GM19324 (cell line): ENCODE measurements around the gene OGDH.
"Not testable (repeated sequence)": the region's sequence is repeated elsewhere in the genome, so short reads cannot be mapped to it uniquely, and the experiment has no call there.

Source experiments
- ATAC-seq: cut with Tn5 transposase; IDR thresholded peaks from one replicate; pipeline ENCODE4 v1.9.1; 2021; ENCODE audit warnings: mild to moderate bottlenecking, moderate library complexity; ENCODE audit not compliant: unreplicated experiment, low FRiP score

The OGDH gene

GRCh38 chr7:44698046-44698580 is 91.7 kb downstream of the OGDH start:
- no peak for ATAC-seq

- not testable (repeated sequence) for ATAC-seq
Observed at GRCh38 chr7:44699598-44699997, 93.2 kb downstream of the OGDH start.

GRCh38 chr7:44700322-44700721 is 93.9 kb downstream of the OGDH start:
- no peak for ATAC-seq

GRCh38 chr7:44703391-44703790 is 97.0 kb downstream of the OGDH start:
- not testable (repeated sequence) for ATAC-seq

GRCh38 chr7:44703921-44704320 is 97.5 kb downstream of the OGDH start:
- ATAC-seq = no peak

GRCh38 chr7:44705434-44705833 is 99.0 kb downstream of the OGDH start:
- ATAC-seq = no peak

GRCh38 chr7:44706788-44707557 is 100.5 kb downstream of the OGDH start:
- ATAC-seq = no peak

GRCh38 chr7:44707558-44708230 is 101.3 kb downstream of the OGDH start:
- no peak for ATAC-seq

- ATAC-seq = no peak
Observed at GRCh38 chr7:44709011-44709915, 102.8 kb downstream of the OGDH start.

GRCh38 chr7:44709945-44710596 is 103.6 kb downstream of the OGDH start:
- no peak for ATAC-seq

GRCh38 chr7:44711528-44711927 is 105.1 kb downstream of the OGDH start:
- ATAC-seq = no peak

- no peak for ATAC-seq
Observed at GRCh38 chr7:44712012-44712411, 105.6 kb downstream of the OGDH start.

- no peak for ATAC-seq
Observed at GRCh38 chr7:44713141-44713540, 106.7 kb downstream of the OGDH start.

GRCh38 chr7:44713680-44714335 is 107.4 kb downstream of the OGDH start:
- no peak for ATAC-seq

GRCh38 chr7:44716205-44716604 is 109.8 kb downstream of the OGDH start:
- ATAC-seq = no peak

- ATAC-seq = no peak
Observed at GRCh38 chr7:44720301-44720700, 113.9 kb downstream of the OGDH start.

- no peak for ATAC-seq
Observed at GRCh38 chr7:44724276-44724675, 117.8 kb downstream of the OGDH start.

- not testable (repeated sequence) for ATAC-seq
Observed at GRCh38 chr7:44726250-44726649, 119.8 kb downstream of the OGDH start.

- ATAC-seq = no peak
Observed at GRCh38 chr7:44727158-44727936, 120.9 kb downstream of the OGDH start.
